Occipital lobe (tissue), 2 donors: ENCODE measurements around the gene EFNA5. TPM values are rescaled to one million over a fixed set of nuclear protein-coding genes. Genes with fewer than 3 reads are reported as not detected.

Experiments used
- DNase-seq: peaks from one replicate; lab custom pipeline; 2025; lab: John Stamatoyannopoulos, UW
- total RNA-seq: library from RNA; depleted of rRNA; stranded (reverse); fragments of >200 nt; gene quantifications from one replicate; pipeline ENCODE4 v1.2.3, GENCODE V29; 2014

Gene EFNA5
- total RNA-seq, 1 donor from 2014 or later: 14.5 TPM

GRCh38 chr5:107331882-107332281 lies 338.9 kb downstream of the EFNA5 start:
- no peak for DNase-seq

GRCh38 chr5:107331312-107331711 lies 339.4 kb downstream of the EFNA5 start:
- DNase-seq: no peak

- no peak for DNase-seq
These were observed 339.8 kb downstream of the EFNA5 start for GRCh38 chr5:107330903-107331302.

- no peak for DNase-seq
These were observed 340.9 kb downstream of the EFNA5 start for GRCh38 chr5:107329850-107330249.
